ENCODE measurements around the gene MLLT6.

MLLT6 gene

GRCh38 chr17:38728290-38728831 is 23.3 kb downstream of the MLLT6 start:
- DNase-seq, result no peak

GRCh38 chr17:38729368-38729885 is 24.4 kb downstream of the MLLT6 start:
- DNase-seq, result no peak

- DNase-seq, result peak; percentile 90
These were observed 24.9 kb downstream of the MLLT6 start, which contains the start of gene CISD3 for GRCh38 chr17:38729886-38730525. Gene CISD3, plus strand, starts transcription at chr17:38730341. Its CDS starts 18 bp downstream, at chr17:38730359.

- DNase-seq, result peak; percentile 53
These were observed 25.7 kb downstream of the MLLT6 start for GRCh38 chr17:38730526-38731379.

GRCh38 chr17:38731526-38732294 is 26.6 kb downstream of the MLLT6 start:
- DNase-seq, result no peak

- DNase-seq, result no peak
These were observed 27.6 kb downstream of the MLLT6 start for GRCh38 chr17:38732376-38733281.

GRCh38 chr17:38733282-38733981 is 28.4 kb downstream of the MLLT6 start:
- DNase-seq, result no peak

GRCh38 chr17:38733982-38734973 is 29.2 kb downstream of the MLLT6 start:
- no peak for DNase-seq

- DNase-seq, result peak; percentile 50
These were observed 30.3 kb downstream of the MLLT6 start for GRCh38 chr17:38735161-38735997.

- no peak for DNase-seq
These were observed 33.1 kb downstream of the MLLT6 start for GRCh38 chr17:38738007-38738662.

- DNase-seq, result no peak
These were observed 33.6 kb downstream of the MLLT6 start for GRCh38 chr17:38738686-38739085.

GRCh38 chr17:38739305-38739704 is 34.2 kb downstream of the MLLT6 start:
- DNase-seq, result no peak

GRCh38 chr17:38740044-38740443 is 35.0 kb downstream of the MLLT6 start:
- DNase-seq, result no peak

- no peak for DNase-seq
These were observed 35.7 kb downstream of the MLLT6 start for GRCh38 chr17:38740806-38741205.

- no peak for DNase-seq
These were observed 36.4 kb downstream of the MLLT6 start for GRCh38 chr17:38741461-38741860.

- no peak for DNase-seq
These were observed 36.9 kb downstream of the MLLT6 start for GRCh38 chr17:38741921-38742410.

GRCh38 chr17:38742411-38743308 is 37.6 kb downstream of the MLLT6 start:
- DNase-seq, result peak; percentile 89

Data from fibroblast of skin of scalp (primary cell).